ENCODE results near the gene FABP6.
"Not testable (repeated sequence)": the region's sequence is repeated elsewhere in the genome, so short reads cannot be mapped to it uniquely, and the experiment has no call there.

Gene FABP6

GRCh38 chr5:160229190-160229742, at the start of gene FABP6:
TSS of gene FABP6 (plus strand) at chr5:160229506. CDS start at chr5:160229558, 52 bp downstream.
- DNase-seq: no peak

GRCh38 chr5:160180931-160181330, 48.4 kb upstream of the FABP6 start:
- DNase-seq: no peak

GRCh38 chr5:160181965-160182622, 47.2 kb upstream of the FABP6 start:
- peak; percentile 38 for DNase-seq

DNA sequence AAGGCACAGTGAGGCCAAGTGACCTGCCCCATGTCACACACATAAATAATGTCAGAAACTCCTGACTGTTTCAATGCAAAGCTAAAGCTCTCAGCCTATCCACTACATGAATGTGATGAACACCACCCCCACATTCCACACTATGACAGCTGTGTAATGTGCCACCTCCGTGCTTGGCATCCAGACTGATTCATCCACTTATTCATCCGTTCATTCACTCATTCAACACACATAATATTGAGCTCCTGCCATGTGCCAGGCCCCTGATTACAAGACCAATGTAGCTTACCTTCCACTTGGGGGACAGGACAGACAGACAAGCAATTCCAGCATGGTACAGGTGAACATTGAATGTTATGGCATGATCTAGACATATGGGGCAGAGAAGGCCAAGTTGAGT, 46.2 kb upstream of the FABP6 start:
- peak; percentile 40 for DNase-seq

DNA sequence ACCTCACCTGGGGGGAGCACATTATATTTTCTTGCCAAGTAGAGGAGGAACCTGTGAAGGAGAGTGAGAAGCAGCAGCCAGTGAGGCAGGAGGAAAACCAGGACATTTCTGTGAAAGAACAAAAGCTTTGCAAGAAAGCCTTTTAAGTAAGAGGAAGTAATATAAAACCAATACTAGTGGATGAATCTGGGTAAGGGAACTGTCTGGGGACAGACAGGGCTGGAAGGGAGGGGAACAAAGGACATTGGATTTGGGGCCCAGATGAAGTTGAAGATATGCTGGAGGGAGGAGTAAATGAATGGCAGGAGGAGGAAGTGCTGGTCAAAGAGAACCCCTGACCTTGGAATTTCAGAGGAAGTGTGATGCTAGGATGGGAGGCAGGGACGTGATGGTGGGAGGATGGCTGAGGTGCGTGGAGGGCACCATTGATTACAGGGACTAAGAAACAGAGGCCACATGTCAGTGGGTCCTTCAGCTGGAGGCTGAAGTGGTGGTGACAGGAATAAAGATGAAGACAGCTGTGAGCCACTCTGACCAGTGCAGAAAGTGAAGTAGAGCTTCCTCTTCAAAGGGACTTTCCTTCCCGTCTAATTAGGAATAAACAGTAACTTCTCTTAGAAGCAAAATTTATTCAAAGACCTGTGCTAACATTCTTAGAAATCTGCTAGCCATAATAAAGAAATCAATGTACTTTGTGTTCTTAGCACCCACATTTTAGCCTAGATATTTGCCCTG, 43.5 kb upstream of the FABP6 start:
- DNase-seq: no peak

DNA sequence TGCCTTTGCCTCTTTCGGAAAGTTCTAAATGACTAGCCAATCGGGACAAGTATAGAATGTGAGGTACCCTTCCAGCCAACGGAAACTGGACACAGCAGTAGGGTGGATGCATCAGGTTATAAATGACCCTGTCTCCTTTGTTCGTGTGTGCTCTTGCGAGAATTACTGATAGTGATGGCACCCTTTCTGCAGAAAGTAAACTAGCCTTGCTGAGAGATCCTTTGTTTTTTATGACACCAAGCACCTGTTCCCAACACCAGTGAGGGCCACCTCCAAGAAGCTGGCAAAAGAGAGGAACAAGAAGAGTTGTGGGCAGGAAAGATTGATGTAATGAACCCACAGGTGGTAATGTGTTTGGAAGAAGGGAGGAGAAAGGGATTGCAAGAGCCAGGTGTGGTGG, 42.8 kb upstream of the FABP6 start:
- no peak for DNase-seq

GRCh38 chr5:160187091-160187490, 42.2 kb upstream of the FABP6 start:
- DNase-seq: no peak

- DNase-seq: peak; percentile 73
Observed at GRCh38 chr5:160188141-160189015, 40.9 kb upstream of the FABP6 start.

- DNase-seq: no peak
Observed at GRCh38 chr5:160192424-160192823, 36.9 kb upstream of the FABP6 start.

DNA sequence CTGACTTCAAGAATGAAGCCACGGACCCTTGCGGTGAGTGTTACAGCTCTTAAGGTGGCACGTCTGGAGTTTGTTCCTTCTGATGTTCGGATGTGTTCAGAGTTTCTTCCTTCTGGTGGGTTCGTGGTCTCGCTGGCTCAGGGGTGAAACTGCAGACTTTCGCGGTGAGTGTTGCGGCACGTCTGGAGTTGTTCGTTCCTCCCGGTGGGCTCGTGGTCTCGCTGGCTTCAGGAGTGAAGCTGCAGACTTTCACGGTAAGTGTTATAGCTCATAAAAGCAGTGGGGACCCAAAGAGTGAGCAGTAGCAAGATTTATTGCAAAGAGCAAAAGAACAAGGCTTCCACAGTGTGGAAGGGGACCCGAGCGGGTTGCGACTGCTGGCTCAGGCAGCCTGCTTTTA, 36.2 kb upstream of the FABP6 start:
- DNase-seq: not testable (repeated sequence)

DNA sequence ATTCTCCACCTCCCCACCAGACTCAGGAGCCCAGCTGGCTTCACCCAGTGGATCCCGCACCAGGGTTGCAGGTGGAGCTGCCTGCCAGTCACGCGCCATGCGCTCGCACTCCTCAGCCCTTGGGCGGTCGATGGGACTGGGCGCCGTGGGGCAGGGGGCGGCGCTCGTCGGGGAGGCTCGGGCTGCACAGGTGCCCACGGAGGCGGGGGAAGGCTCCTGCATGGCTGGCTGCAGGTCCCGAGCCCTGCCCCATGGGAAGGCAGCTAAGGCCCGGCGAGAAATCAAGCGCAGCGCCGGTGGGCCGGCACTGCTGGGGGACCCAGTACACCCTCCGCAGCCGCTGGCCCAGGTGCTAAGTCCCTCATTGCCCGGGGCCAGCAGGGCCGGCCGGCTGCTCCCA, 35.5 kb upstream of the FABP6 start:
- DNase-seq: not testable (repeated sequence)

DNA sequence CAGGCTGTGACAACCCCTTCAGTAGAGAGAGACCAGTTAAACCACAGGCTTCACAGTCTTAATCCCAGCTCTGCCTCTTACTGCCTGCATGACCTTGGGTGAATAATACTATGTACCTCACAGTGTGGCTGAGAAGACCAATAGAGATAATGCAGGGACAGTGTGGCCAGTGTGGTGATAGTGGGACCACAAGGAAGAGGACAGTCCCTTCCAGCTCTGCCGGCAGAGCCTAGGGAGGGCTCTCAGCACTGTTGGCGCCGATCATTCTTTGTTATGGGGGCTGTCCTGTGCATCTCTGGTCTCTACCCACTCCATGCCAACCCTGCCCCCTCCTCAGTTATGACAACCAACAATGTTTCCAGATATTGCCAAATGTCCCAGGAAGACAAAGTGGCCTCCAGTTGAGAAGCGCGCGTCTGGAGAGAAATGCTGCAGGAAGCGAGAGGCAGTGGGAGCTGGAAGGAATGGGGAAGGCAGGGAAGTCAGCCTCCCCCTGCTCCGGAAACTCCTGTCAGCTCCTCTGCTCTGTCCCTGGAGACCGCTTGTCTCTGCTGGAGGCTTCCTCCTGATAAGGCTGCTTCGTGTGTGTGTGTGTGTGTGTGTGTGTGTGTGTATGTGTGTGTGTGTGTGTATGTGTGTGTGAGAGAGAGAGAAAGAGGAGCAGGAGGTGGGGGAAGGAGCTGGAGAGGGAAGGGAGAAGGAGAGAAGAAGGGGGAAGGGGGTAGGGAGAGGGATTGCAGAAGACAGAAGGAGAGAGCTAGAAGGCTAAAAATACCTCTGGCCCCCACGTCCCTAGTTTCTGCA, 31.8 kb upstream of the FABP6 start:
- DNase-seq: no peak

- DNase-seq: no peak
Observed at GRCh38 chr5:160198146-160198545, 31.2 kb upstream of the FABP6 start.

GRCh38 chr5:160198841-160199409, 30.4 kb upstream of the FABP6 start:
- no peak for DNase-seq

DNA sequence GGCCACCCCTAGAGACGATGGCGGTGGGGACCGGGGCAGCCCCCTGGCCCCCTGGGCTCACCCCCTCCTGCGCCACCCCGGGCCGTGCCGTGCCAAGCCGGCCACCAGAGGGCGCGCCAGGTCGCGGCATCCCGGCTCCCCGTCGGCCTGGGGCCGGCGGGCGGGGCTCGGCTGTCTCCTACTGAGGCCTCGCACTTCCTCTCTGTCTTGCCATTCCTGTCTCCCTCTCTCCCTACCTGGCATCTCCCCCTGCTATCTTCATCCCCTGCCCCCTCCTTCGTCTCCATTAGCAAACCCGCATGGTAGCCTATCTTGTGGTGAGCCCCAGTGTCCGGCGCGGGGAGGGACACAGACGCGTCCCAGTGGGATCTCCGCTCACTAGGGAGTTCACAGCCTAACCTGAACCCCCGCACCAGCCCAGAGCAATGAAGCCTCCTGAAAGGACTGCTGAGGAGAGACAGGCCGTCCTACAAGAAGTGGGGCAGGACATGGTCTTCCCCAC, 29.8 kb upstream of the FABP6 start:
- peak; percentile 53 for DNase-seq

- DNase-seq: no peak
Observed at GRCh38 chr5:160207061-160207460, 22.2 kb upstream of the FABP6 start.

DNA sequence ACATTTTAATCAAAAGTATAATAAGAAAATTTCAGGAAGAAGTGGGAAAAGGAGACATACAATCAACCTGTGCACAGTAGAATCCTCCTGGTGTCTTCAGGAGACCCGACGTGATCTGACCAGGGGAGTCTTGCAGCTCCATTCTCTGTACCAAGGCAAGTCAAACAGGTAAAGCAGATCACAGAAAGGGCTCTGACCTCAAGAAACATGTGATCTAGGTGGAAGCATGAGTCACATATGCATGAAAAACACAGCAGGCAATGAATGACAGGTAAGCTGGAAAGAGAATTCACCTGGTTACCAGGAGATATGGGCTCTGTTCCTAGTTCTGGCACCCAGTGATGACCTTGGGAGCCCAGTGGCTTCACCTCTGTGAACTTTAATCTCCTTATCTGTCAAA, 19.4 kb upstream of the FABP6 start:
- no peak for DNase-seq

DNA sequence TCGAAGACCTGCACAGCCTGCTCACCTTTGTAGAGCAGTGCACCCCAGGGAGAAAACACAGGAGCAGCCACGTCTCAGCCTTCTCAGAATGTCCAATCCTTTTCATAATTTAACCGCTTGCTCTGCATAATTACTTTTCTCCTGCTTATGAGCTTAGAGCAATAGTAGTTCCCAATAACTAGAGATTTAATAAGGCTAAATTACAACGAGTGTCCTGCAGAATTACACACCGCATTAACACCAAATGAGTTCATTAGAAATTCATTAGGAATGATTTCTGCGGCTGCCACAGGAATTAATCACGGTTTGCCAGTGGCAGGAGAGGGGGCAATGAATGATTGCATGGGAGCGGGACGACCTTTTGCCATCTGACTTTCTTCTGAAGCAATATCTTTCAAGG, 18.7 kb upstream of the FABP6 start:
- DNase-seq: no peak

DNA sequence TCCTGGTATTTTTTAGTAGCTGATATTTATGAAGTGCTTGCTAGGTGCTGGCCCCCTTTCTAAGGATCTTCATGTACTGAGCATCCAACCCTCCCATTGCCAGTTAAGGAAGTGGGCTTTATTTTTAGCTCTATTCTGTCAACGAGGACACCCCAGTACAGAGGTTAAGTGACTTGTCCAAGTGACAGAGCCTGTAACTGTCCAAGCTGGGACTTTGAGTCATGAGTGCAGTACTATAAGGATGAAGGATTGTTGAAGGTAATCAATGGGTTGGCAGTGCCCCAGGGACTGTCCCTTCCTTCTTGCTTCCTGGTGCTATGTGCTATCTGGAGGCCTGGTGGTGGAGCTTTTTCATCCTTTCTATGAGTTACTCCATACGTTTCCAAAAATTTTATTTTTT, 18.0 kb upstream of the FABP6 start:
- no peak for DNase-seq

- DNase-seq: no peak
Observed at GRCh38 chr5:160213537-160213936, 15.8 kb upstream of the FABP6 start.

- no peak for DNase-seq
Observed at GRCh38 chr5:160219356-160219755, 9.9 kb upstream of the FABP6 start.

GRCh38 chr5:160221082-160221481, 8.2 kb upstream of the FABP6 start:
- no peak for DNase-seq

Data from EL (cell line).